K562 treated with DMSO at 1 percent for 48 hours (cell line): Measurements from ENCODE around the gene ME3. TPM values are rescaled to one million over a fixed set of nuclear protein-coding genes. Genes with fewer than 3 reads are reported as not detected.

Experiments used
- total RNA-seq: library from RNA; unstranded; fragments of 300-600 nt; gene quantifications from 2 replicates; pipeline ENCODE4 v1.2.3, GENCODE V29; 2022; ENCODE audit warnings: low replicate concordance; ENCODE audit errors: extremely low read depth

Gene ME3
- not detected in 2 replicates for total RNA-seq

GRCh38 chr11:86672007-86672621 is at the start of gene ME3:
Gene ME3, minus strand, starts transcription at chr11:86672616.

Other genes starting within 250 kb of the ME3 start
- gene PRSS23, start 127.9 kb upstream of the ME3 start, total RNA-seq = not detected in 2 replicates